K562 (cell line): ENCODE data around the gene LRP1B.

Experiments
- HNRNPH1 ChIP-seq: fragments of 200-400 bp; formaldehyde crosslinking; optimal IDR thresholded peaks from 2 replicates; pipeline ENCODE3; 2017; ENCODE audit warnings: low read depth, mild to moderate bottlenecking, low read length, moderate library complexity
- RBM39 ChIP-seq: fragments of 200-400 bp; formaldehyde crosslinking; optimal IDR thresholded peaks from 2 replicates; pipeline ENCODE3; 2018; ENCODE audit warnings: low read depth, low read length
- TF ChIP-seq, protein P1 (sequence below), 2 experiments: fragments of 450-650 bp; formaldehyde crosslinking in 1 of 2; IDR thresholded peaks; 2 replicates each; pipeline versions ENCODE4 v1.4.0 to v1.6.1; 2014 to 2020; ENCODE audit warnings: mild to moderate bottlenecking in 2 of 2, borderline replicate concordance in 1 of 2, low read depth in 1 of 2
- TF ChIP-seq, protein P2 (sequence below): sonication (generic); formaldehyde crosslinking; IDR thresholded peaks from 2 replicates; pipeline ENCODE4 v1.9.0; 2022; ENCODE audit warnings: mild to moderate bottlenecking, missing genetic modification reagents

GRCh38 chr2:140512106-140512505 lies 1618.7 kb downstream of the LRP1B start:
- TF ChIP-seq RBM39 (no peak), HNRNPH1 (no peak)
- TF ChIP-seq, protein P1, sequence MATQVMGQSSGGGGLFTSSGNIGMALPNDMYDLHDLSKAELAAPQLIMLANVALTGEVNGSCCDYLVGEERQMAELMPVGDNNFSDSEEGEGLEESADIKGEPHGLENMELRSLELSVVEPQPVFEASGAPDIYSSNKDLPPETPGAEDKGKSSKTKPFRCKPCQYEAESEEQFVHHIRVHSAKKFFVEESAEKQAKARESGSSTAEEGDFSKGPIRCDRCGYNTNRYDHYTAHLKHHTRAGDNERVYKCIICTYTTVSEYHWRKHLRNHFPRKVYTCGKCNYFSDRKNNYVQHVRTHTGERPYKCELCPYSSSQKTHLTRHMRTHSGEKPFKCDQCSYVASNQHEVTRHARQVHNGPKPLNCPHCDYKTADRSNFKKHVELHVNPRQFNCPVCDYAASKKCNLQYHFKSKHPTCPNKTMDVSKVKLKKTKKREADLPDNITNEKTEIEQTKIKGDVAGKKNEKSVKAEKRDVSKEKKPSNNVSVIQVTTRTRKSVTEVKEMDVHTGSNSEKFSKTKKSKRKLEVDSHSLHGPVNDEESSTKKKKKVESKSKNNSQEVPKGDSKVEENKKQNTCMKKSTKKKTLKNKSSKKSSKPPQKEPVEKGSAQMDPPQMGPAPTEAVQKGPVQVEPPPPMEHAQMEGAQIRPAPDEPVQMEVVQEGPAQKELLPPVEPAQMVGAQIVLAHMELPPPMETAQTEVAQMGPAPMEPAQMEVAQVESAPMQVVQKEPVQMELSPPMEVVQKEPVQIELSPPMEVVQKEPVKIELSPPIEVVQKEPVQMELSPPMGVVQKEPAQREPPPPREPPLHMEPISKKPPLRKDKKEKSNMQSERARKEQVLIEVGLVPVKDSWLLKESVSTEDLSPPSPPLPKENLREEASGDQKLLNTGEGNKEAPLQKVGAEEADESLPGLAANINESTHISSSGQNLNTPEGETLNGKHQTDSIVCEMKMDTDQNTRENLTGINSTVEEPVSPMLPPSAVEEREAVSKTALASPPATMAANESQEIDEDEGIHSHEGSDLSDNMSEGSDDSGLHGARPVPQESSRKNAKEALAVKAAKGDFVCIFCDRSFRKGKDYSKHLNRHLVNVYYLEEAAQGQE (IDR thresholded peaks at IDR 0.05; ENCODE audit: borderline replicate concordance) = no peak
- TF ChIP-seq, protein P1 (CRISPR knock-in tag; IDR thresholded peaks at IDR 0.05; ENCODE audit: low read depth) = no peak
- TF ChIP-seq, protein P2, sequence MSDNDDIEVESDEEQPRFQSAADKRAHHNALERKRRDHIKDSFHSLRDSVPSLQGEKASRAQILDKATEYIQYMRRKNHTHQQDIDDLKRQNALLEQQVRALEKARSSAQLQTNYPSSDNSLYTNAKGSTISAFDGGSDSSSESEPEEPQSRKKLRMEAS (CRISPR knock-in tag) = no peak
